Thyroid gland (tissue), 4 donors: ENCODE measurements around the gene ZNF536. TPM values are rescaled to one million over a fixed set of nuclear protein-coding genes. Genes with fewer than 3 reads are reported as not detected.
"Not testable (repeated sequence)": the region's sequence is repeated elsewhere in the genome, so short reads cannot be mapped to it uniquely, and the experiment has no call there.

Experiments
- DNase-seq, 2 donors: peaks; one replicate each; pipeline ENCODE4 v3.0.0-alpha.2; 2019
- H3K27ac ChIP-seq, 3 donors: fragments of 200-600 bp; sonication (generic); 1 replicate in 2 of 3; 2 replicates in 1 of 3; pipeline ENCODE4 v1.5.1; 2016 to 2019; ENCODE audit warnings: mild to moderate bottlenecking in 1 of 3, moderate library complexity in 1 of 3
- H3K27me3 ChIP-seq: fragments of 200-600 bp; sonication (generic); one replicate; pipeline ENCODE4 v1.5.1; 2019
- H3K36me3 ChIP-seq, 2 donors: fragments of 200-600 bp; sonication (generic); one replicate each; pipeline ENCODE4 v1.5.1; 2016 to 2019
- H3K4me1 ChIP-seq, 2 donors: fragments of 200-600 bp; sonication (generic); one replicate each; pipeline ENCODE4 v1.5.1; 2017 to 2019
- H3K4me3 ChIP-seq, 3 donors: fragments of 200-600 bp; sonication (generic); replicated peaks in 1 of 3; 1 replicate in 2 of 3; 2 replicates in 1 of 3; pipeline ENCODE4 v1.5.1; 2016; ENCODE audit warnings: mild to moderate bottlenecking in 1 of 3
- H3K9me3 ChIP-seq: fragments of 200-600 bp; sonication (generic); one replicate; pipeline ENCODE4 v1.5.1; 2017
- CTCF ChIP-seq, 6 experiments: fragments of 200-600 bp in 3 of 6; fragments of 450-650 bp in 3 of 6; sonication (generic) in 3 of 6; IDR thresholded peaks; one replicate each; pipeline ENCODE4 v1.5.1; 2016 to 2019; ENCODE audit warnings: antibody characterized with exemption in 6 of 6, mild to moderate bottlenecking in 2 of 6, inconsistent platforms in 1 of 6, moderate library complexity in 1 of 6
- POLR2A ChIP-seq, 2 donors: fragments of 450-650 bp; IDR thresholded peaks; one replicate each; pipeline ENCODE4 v1.6.1; 2017; ENCODE audit warnings: antibody characterized with exemption in 2 of 2, mild to moderate bottlenecking in 2 of 2, moderate library complexity in 1 of 2
- WGBS, 2 donors: methylation state at CpG; one replicate each; pipeline ENCODE4 v1.1.5; 2017; 5-methylcytosine and 5-hydroxymethylcytosine counted together
- intact Hi-C: fragments of 100-400 bp; cut with DNase I; formaldehyde crosslinking; loops from one replicate; pipeline ENCODE4 v1.15.1; 2023
- total RNA-seq, 4 donors: library from RNA; depleted of rRNA; stranded (reverse); fragments of >200 nt; gene quantifications; one replicate each; pipeline ENCODE4 v1.2.3, GENCODE V29; 2016

Gene ZNF536
- total RNA-seq, 4 donors from 2014 or later: 1.1 to 10.8 (median 5.3) TPM

GRCh38 chr19:30393729-30394480, 21.7 kb downstream of the ZNF536 start:
- no peaks in the 10 kb centered on the region for H3K27me3 ChIP-seq
- H3K36me3 ChIP-seq: no peaks in the 10 kb centered on the region
- H3K27ac ChIP-seq: no peak overlapping the region
- TF ChIP-seq POLR2A (IDR thresholded peaks at IDR 0.05) (no peak), CTCF (IDR thresholded peaks at IDR 0.05) (no peak)
- intact Hi-C loops: no loop called here
- no peak for DNase-seq
- no peak overlapping the region for H3K4me3 ChIP-seq
- WGBS, 2 donors: 89 to 91% methylated on average over 6 of the region's 6 CpGs
- H3K4me1 ChIP-seq: no peaks in the 10 kb centered on the region
- H3K9me3 ChIP-seq: no peaks in the 10 kb centered on the region

- Histone ChIP-seq H3K9me3 (no peaks in the 10 kb centered on the region), H3K4me1 (no peaks in the 10 kb centered on the region), H3K27me3 (no peaks in the 10 kb centered on the region), H3K36me3 (no peaks in the 10 kb centered on the region), H3K27ac (no peak overlapping the region), H3K4me3 (no peak overlapping the region)
- WGBS, 2 donors: 91 to 93% methylated on average over 6 of the region's 6 CpGs
- no peak for DNase-seq
- intact Hi-C loops: no loop called here
- TF ChIP-seq CTCF (IDR thresholded peaks at IDR 0.05) (no peak), POLR2A (IDR thresholded peaks at IDR 0.05) (no peak)
These were observed 22.4 kb downstream of the ZNF536 start for GRCh38 chr19:30394481-30395151.

- Histone ChIP-seq H3K4me1 (no peaks in the 10 kb centered on the region), H3K27ac (no peak overlapping the region), H3K9me3 (no peaks in the 10 kb centered on the region), H3K27me3 (no peaks in the 10 kb centered on the region), H3K4me3 (no peak overlapping the region), H3K36me3 (no peaks in the 10 kb centered on the region)
- intact Hi-C loops: no loop called here
- TF ChIP-seq CTCF (IDR thresholded peaks at IDR 0.05) (no peak), POLR2A (IDR thresholded peaks at IDR 0.05) (no peak)
- no peak for DNase-seq
- 92 to 94% methylated on average over 2 of the region's 2 CpGs for WGBS, 2 donors
These were observed 23.1 kb downstream of the ZNF536 start for GRCh38 chr19:30395283-30395682.

- H3K27ac ChIP-seq, DNase-seq, H3K36me3 ChIP-seq, H3K4me3 ChIP-seq, intact Hi-C loops, H3K4me1 ChIP-seq, H3K9me3 ChIP-seq, H3K27me3 ChIP-seq: not testable (repeated sequence)
- 91 to 98% methylated on average over 3 of the region's 3 CpGs for WGBS, 2 donors
These were observed 26.4 kb downstream of the ZNF536 start for GRCh38 chr19:30398539-30398938.

DNA sequence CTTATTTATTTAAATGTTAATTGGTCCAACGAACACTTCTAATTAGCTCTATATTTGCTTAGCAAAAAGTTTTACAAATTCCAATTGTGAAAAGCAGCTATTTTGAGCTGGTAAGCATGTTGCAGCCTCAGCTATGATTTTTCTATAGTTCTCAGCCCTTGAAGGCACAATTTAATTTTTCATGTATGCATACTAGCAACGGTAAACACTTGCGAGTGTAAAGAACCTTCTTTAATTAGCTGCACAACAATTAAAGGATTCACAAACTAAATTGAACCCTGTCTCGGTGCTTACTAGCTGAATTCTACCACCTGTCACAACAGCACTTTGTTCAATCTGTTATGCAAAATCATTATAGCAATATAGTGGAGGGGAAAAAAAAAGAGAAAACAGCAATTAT, 29.8 kb downstream of the ZNF536 start:
- H3K4me1 ChIP-seq: no peaks in the 10 kb centered on the region
- DNase-seq: no peak
- TF ChIP-seq POLR2A (IDR thresholded peaks at IDR 0.05): no peak
- TF ChIP-seq CTCF (IDR thresholded peaks at IDR 0.05): no peak
- H3K9me3 ChIP-seq: no peaks in the 10 kb centered on the region
- no peak overlapping the region for H3K4me3 ChIP-seq
- intact Hi-C loops: no loop called here
- H3K36me3 ChIP-seq: no peaks in the 10 kb centered on the region
- 92 to 95% methylated on average over 4 of the region's 4 CpGs for WGBS, 2 donors
- H3K27me3 ChIP-seq: no peaks in the 10 kb centered on the region
- no peak overlapping the region for H3K27ac ChIP-seq
